ENCODE results near the gene PDGFRB.

Gene PDGFRB

GRCh38 chr5:150148117-150148927 is 7.3 kb downstream of the PDGFRB start:
- Histone ChIP-seq H2AFZ (ENCODE audit: low read depth, low read length) (no peak overlapping the region), H3K27ac (ENCODE audit: low read length) (no peak overlapping the region), H3K9me3 (ENCODE audit: insufficient read depth, low read length) (no peaks in the 10 kb centered on the region), H3K36me3 (replicated peaks; ENCODE audit: low read depth, low read length) (no peaks in the 10 kb centered on the region), H3K27me3 (ENCODE audit: low read depth, low read length) (no peaks in the 10 kb centered on the region), H3K4me1 (ENCODE audit: low read length) (no peaks in the 10 kb centered on the region), H4K20me1 (ENCODE audit: insufficient read depth, low read length) (no peaks in the 10 kb centered on the region), H3K9ac (ENCODE audit: low read length) (no peak overlapping the region), H3K4me2 (ENCODE audit: low read length) (no peak overlapping the region), H3K79me2 (ENCODE audit: low read length) (no peaks in the 10 kb centered on the region), H3K4me3 (ENCODE audit: low read length) (no peak overlapping the region)
- TF ChIP-seq CTCF (IDR thresholded peaks at IDR 0.05; ENCODE audit: low read depth, low read length) (no peak), EZH2phosphoT487 (IDR thresholded peaks at IDR 0.05; ENCODE audit: low read depth) (no peak)

- no peaks in the 10 kb centered on the region for H3K27me3 ChIP-seq (ENCODE audit: low read depth, low read length)
- H3K79me2 ChIP-seq (ENCODE audit: low read length) = no peaks in the 10 kb centered on the region
- H4K20me1 ChIP-seq (ENCODE audit: insufficient read depth, low read length) = no peaks in the 10 kb centered on the region
- H3K9me3 ChIP-seq (ENCODE audit: insufficient read depth, low read length) = no peaks in the 10 kb centered on the region
- H3K27ac ChIP-seq (ENCODE audit: low read length) = no peak overlapping the region
- no peak overlapping the region for H3K9ac ChIP-seq (ENCODE audit: low read length)
- no peak for TF ChIP-seq CTCF (IDR thresholded peaks at IDR 0.05; ENCODE audit: low read depth, low read length)
- no peak for TF ChIP-seq EZH2phosphoT487 (IDR thresholded peaks at IDR 0.05; ENCODE audit: low read depth)
- no peak overlapping the region for H3K4me3 ChIP-seq (ENCODE audit: low read length)
- no peaks in the 10 kb centered on the region for H3K36me3 ChIP-seq (replicated peaks; ENCODE audit: low read depth, low read length)
- H3K4me2 ChIP-seq (ENCODE audit: low read length) = no peak overlapping the region
- peaks cover 5% of the 10 kb centered on the region; the same call in 1 of the 2 replicates for H3K4me1 ChIP-seq (ENCODE audit: low read length)
- no peak overlapping the region for H2AFZ ChIP-seq (ENCODE audit: low read depth, low read length)
These were observed 8.0 kb downstream of the PDGFRB start for GRCh38 chr5:150147670-150148069.

- Histone ChIP-seq H3K27ac (ENCODE audit: low read length) (no peak overlapping the region), H3K27me3 (ENCODE audit: low read depth, low read length) (no peaks in the 10 kb centered on the region), H4K20me1 (ENCODE audit: insufficient read depth, low read length) (no peaks in the 10 kb centered on the region), H3K4me2 (ENCODE audit: low read length) (no peak overlapping the region), H3K4me3 (ENCODE audit: low read length) (no peak overlapping the region), H3K36me3 (replicated peaks; ENCODE audit: low read depth, low read length) (no peaks in the 10 kb centered on the region), H3K4me1 (ENCODE audit: low read length) (peaks cover 5% of the 10 kb centered on the region; the same call in 1 of the 2 replicates), H3K9me3 (ENCODE audit: insufficient read depth, low read length) (no peaks in the 10 kb centered on the region), H3K9ac (ENCODE audit: low read length) (no peak overlapping the region), H2AFZ (ENCODE audit: low read depth, low read length) (no peak overlapping the region), H3K79me2 (ENCODE audit: low read length) (no peaks in the 10 kb centered on the region)
- no peak for TF ChIP-seq CTCF (IDR thresholded peaks at IDR 0.05; ENCODE audit: low read depth, low read length)
These were observed 8.6 kb downstream of the PDGFRB start for GRCh38 chr5:150146862-150147601.

GRCh38 chr5:150146235-150146634 is 9.4 kb downstream of the PDGFRB start:
- no peaks in the 10 kb centered on the region for H3K27me3 ChIP-seq (ENCODE audit: low read depth, low read length)
- H3K9ac ChIP-seq (ENCODE audit: low read length) = no peak overlapping the region
- H3K4me3 ChIP-seq (ENCODE audit: low read length) = no peak overlapping the region
- no peaks in the 10 kb centered on the region for H4K20me1 ChIP-seq (ENCODE audit: insufficient read depth, low read length)
- H2AFZ ChIP-seq (ENCODE audit: low read depth, low read length) = no peak overlapping the region
- no peaks in the 10 kb centered on the region for H3K36me3 ChIP-seq (replicated peaks; ENCODE audit: low read depth, low read length)
- H3K4me1 ChIP-seq (ENCODE audit: low read length) = peaks cover 5% of the 10 kb centered on the region; the same call in 1 of the 2 replicates
- H3K4me2 ChIP-seq (ENCODE audit: low read length) = no peak overlapping the region
- TF ChIP-seq CTCF (IDR thresholded peaks at IDR 0.05; ENCODE audit: low read depth, low read length) (no peak), EZH2phosphoT487 (IDR thresholded peaks at IDR 0.05; ENCODE audit: low read depth) (no peak)
- no peaks in the 10 kb centered on the region for H3K79me2 ChIP-seq (ENCODE audit: low read length)
- H3K27ac ChIP-seq (ENCODE audit: low read length) = no peak overlapping the region
- H3K9me3 ChIP-seq (ENCODE audit: insufficient read depth, low read length) = no peaks in the 10 kb centered on the region
